Middle frontal gyrus (tissue), 1 donor: Measurements from ENCODE around the gene AKIRIN1.
"Not testable (repeated sequence)": the region's sequence is repeated elsewhere in the genome, so short reads cannot be mapped to it uniquely, and the experiment has no call there.

ENCODE experiments used
- DNase-seq: peaks from one replicate; pipeline ENCODE4 v3.0.0-alpha.2; 2015; ENCODE audit warnings: low spot score; ENCODE audit errors: extremely low spot score

AKIRIN1 gene, protein sequence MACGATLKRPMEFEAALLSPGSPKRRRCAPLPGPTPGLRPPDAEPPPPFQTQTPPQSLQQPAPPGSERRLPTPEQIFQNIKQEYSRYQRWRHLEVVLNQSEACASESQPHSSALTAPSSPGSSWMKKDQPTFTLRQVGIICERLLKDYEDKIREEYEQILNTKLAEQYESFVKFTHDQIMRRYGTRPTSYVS

DNA sequence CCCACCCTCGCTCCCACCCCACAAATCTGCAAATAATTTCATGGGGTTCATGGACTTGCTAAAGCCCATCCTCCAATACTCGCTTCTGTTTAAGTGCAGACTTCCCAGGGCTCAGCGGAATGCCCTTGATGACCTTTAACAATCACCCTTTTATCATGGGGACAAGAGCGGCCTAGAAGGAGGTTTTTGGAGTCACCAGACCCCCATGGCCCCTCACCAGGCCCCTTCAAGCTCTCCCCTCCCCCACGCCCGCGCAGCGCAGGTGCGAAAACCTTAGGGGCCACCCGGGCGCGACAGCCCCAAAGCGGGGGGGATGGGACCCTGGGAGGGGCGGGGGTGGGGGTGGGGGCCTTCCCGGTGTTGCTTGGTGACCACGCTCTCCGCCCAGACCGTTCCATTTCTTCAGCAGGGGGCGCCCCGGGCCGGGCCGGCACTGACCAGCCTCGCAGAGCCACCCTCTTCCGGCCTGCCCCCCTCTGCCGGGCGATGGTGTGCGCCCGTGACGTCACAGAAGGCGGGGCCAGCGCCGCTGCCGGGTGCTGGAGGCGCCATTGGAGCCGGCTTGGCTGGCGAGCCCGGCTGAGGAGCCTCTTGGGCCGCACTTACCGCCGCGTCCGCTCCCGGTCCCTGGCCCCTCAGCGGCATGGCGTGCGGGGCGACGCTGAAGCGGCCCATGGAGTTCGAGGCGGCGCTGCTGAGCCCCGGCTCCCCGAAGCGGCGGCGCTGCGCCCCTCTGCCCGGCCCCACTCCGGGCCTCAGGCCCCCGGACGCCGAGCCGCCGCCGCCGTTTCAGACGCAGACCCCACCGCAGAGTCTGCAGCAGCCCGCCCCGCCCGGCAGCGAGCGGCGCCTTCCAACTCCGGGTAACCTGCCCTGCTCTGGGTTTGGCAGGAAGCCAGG lies at the start of gene AKIRIN1:
Gene AKIRIN1 (plus strand): TSS at position 539 of the 900 bp plus-strand sequence. CDS start 105 bp downstream, at position 644.
- DNase-seq: peak; percentile 94

- peak; percentile 9 for DNase-seq
Measured at GRCh38 chr1:38941527-38942019, 49.5 kb upstream of the AKIRIN1 start, which contains the start of gene RHBDL2. TSS of gene RHBDL2 (minus strand) at chr1:38941830. CDS start at chr1:38919212, 22,618 bp downstream.

- DNase-seq: no peak
Measured at GRCh38 chr1:38942664-38943428, 48.2 kb upstream of the AKIRIN1 start.

DNA sequence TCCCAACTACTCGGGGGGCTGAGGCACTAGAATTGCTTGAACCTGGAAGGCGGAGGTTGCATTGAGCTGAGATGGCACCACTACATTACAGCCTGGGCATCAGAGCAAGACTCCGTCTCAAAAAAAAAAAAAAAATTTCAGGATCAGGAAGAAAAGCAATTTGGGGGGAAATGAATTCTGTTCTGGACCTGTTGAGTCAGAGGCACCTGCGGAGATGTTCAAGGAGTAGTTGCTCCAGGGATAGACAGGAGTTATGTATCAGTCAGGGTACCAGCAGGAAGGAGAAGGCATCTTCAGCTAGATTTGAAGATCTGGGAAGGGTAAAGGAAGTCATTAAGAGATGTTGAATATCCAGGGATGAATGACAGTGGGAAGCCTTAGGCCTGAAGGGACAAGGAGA lies 46.5 kb upstream of the AKIRIN1 start:
- DNase-seq: no peak

DNA sequence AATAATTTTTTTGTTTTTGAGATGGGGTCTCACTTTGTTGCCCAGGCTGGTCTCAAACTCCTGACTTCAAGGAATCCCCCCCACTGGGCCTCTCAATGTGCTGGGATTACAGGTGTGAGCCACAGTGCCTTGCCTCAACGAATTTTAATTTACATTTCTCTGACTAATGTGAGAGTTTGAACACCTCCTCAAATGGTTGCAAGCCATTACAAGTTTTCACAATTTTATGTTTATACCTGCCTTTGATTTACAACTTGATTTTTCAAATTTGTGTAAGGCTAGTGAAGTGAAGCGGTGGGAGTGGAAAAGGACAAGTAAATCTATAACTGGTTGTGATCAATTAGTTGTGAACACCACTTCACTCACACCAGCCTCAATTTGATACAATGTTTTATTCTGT lies 40.5 kb upstream of the AKIRIN1 start:
- no peak for DNase-seq

DNA sequence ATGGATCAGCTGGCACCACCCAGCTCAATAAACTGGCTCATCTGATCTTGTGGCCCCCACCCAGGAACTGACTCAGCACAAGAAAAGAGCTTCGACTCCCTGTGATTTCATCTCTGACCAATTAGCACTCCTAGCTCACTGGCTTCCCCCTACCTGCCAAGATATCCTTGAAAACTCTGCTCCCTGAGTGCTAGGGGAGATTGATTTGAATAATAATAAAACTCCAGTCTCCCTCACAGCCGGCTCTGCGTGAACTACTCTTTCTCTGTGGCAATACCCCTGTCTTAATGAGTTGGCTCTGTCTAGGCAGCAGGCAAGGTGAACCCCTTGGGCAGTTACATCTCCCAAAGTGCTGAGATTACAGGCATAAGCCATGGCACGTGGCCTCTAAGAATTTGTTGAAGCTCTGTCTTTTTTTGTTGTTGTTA lies 37.6 kb upstream of the AKIRIN1 start:
- no peak for DNase-seq

DNA sequence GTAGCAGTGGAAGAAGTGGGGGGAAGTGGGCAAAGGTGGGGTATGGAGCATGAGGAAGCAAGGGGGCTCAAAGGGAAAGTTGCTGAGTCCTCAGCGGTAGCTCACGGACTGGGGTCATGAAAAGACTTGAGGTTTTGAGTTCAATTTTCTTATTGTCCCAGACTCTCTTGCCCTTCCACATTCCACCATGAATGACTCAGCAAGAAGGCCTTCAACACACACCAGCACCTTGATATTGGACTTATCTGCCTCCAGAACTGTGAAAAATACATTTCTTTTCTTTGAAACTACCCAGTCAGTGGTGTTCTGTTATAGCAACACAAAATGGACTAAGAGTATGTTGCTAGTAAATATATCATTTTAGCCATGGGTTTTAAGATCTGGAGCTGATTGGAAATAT lies 32.1 kb upstream of the AKIRIN1 start:
- no peak for DNase-seq

DNA sequence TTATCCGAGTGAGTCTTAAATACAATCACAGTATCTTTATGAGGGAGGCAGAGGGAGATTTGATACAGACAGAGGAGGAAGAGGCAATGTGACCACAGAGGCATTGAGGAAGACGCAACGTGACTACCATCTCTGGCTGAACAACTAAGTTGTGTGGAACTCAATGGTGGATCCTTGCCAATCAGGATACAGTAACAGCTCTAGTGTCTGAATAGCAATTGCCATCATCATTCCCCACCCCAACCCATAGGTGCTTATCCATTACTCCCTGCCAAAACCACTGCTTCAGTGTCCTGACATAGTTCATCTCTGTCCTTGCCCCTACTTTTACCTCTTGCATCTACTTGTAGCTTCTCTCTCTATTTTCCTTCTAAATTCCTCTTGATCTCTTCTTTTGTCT lies 29.0 kb upstream of the AKIRIN1 start:
- DNase-seq: no peak

GRCh38 chr1:38962560-38962959 lies 28.5 kb upstream of the AKIRIN1 start:
- DNase-seq: no peak

DNA sequence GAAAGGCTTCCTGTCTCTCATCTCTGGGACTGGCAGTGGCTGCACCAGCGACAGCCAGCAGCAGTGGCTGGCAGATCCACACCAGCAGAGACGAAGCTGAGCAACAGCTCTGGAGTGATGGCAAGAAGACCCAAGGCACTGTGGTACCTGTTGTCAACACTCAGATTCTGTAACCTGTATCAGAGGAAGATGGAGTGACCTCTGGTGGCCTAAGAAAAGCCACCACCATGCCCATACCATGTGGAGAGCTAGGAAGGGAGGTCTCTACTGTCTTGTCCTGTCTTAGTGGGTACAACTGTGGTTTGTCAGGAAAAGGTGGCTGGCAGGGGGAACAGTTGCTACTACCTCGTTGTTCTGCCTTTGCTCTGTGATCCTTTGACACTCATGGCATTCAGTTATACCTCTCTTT lies 26.9 kb upstream of the AKIRIN1 start:
- DNase-seq: no peak

GRCh38 chr1:38973145-38973544 lies 17.9 kb upstream of the AKIRIN1 start:
- not testable (repeated sequence) for DNase-seq

GRCh38 chr1:38973659-38974437 lies 17.2 kb upstream of the AKIRIN1 start:
- DNase-seq: no peak

DNA sequence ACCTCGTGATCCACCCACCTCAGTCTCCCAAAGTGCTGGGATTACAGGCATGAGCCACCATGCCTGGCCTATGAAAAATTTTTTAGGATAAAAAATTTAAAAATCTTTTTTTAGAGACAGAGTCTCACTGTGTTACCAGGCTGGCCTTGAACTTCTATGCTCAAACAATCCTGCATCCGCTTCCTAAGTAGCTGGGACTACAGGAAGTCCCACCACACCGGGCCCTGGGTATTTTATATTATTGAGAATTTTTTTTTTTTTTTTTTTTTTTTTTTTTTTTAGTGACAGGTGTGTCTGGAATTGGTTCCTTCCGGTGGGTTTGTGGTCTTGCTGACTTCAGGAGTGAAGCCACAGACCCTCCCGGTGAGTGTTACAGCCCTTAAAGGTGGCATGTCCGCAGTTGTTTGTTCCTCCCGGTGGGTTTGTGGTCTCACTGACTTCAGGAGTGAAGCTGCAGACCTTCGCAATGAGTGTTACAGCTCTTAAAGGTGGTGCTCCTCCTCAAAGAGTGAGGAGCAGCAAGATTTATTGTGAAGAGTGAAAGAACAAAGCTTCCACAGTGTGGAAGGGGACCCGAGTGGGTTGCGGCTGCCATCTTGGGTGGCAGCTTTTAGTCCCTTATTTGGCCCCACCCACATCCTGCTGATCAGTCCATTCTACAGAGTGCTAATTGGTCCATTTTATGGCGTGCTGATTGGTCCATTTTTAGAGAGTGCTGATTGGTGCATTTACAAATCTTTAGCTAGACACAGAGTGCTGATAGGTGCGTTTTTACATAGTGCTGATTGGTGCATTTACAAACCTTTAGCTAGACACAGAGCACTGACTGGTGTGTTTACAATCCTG lies 13.5 kb upstream of the AKIRIN1 start:
- DNase-seq: not testable (repeated sequence)

- not testable (repeated sequence) for DNase-seq
Measured at GRCh38 chr1:38978245-38978542, 12.9 kb upstream of the AKIRIN1 start.

- DNase-seq: not testable (repeated sequence)
Measured at GRCh38 chr1:38979380-38979779, 11.7 kb upstream of the AKIRIN1 start.

DNA sequence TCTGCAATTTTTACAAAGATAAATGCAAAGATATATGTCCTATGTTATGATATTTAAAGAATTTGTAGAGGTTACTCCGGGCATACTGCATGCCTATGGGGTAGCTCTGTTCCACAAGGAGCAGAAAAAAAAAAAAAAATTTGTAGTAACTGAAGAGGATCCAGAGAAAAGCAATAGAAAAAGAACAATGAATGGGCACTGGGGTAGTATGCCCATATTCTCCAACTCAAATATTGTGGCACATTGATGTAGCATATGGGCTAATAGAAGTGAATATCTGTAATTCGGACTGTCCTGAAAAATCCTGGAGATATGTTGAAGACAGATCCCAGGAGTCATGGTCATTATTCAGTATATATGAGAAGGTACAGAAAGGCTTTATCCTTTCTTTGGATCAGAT lies 1.1 kb upstream of the AKIRIN1 start:
- DNase-seq: no peak

GRCh38 chr1:38990386-38990737 lies 714 bp upstream of the AKIRIN1 start:
- no peak for DNase-seq

GRCh38 chr1:38991638-38992411 lies 749 bp downstream of the AKIRIN1 start:
- DNase-seq: no peak

- no peak for DNase-seq
Measured at GRCh38 chr1:38992412-38993111, 1.5 kb downstream of the AKIRIN1 start.
